Keratinocyte (primary cell): ENCODE measurements around the gene SNTG2. TPM values are rescaled to one million over a fixed set of nuclear protein-coding genes. Genes with fewer than 3 reads are reported as not detected.

ENCODE experiments used
- DNase-seq: peaks from one replicate; pipeline ENCODE4 v3.0.0-alpha.2; 2011; ENCODE audit warnings: low read depth, missing footprints, low spot score
- FAIRE-seq: peaks from 2 replicates; lab custom pipeline; 2011; peaks lifted over from hg19 to GRCh38; lab: Jason Lieb, UNC
- H2AFZ ChIP-seq: 2 replicates; pipeline ENCODE4 v1.6.0; 2012; ENCODE audit warnings: low read length, control low read depth, inconsistent platforms; ENCODE audit not compliant: control insufficient read depth
- H3K27ac ChIP-seq: 2 replicates; pipeline ENCODE4 v1.5.1; 2011; ENCODE audit warnings: low read length; ENCODE audit not compliant: control insufficient read depth, insufficient read depth
- H3K27me3 ChIP-seq: 3 replicates; pipeline ENCODE4 v1.6.0; 2011; ENCODE audit warnings: low read length; ENCODE audit not compliant: control insufficient read depth, insufficient read depth; ENCODE audit errors: extremely low read depth
- H3K36me3 ChIP-seq, 2 experiments: 2 replicates in 1 of 2; 3 replicates in 1 of 2; pipeline ENCODE4 v1.5.1; 2011; ENCODE audit warnings: low read length in 2 of 2, mild to moderate bottlenecking in 1 of 2; ENCODE audit not compliant: control insufficient read depth in 2 of 2, insufficient read depth in 2 of 2; ENCODE audit errors: extremely low read depth in 1 of 2
- H3K4me1 ChIP-seq: 3 replicates; pipeline ENCODE4 v1.5.1; 2011; ENCODE audit warnings: low read length; ENCODE audit not compliant: control insufficient read depth, insufficient read depth; ENCODE audit errors: extremely low read depth
- H3K4me2 ChIP-seq: 3 replicates; pipeline ENCODE4 v1.6.0; 2011; ENCODE audit warnings: low read depth, low read length; ENCODE audit not compliant: control insufficient read depth, insufficient read depth; ENCODE audit errors: extremely low read depth
- H3K4me3 ChIP-seq, 3 experiments: fragments of 200-600 bp in 1 of 3; sonication (generic) in 1 of 3; 2 replicates in 2 of 3; 3 replicates in 1 of 3; pipeline ENCODE4 v1.5.1; 2011 to 2016; ENCODE audit warnings: low read length in 3 of 3, mild to moderate bottlenecking in 3 of 3, control low read depth in 2 of 3, inconsistent platforms in 1 of 3, low read depth in 1 of 3, mixed read lengths in 1 of 3, mixed run types in 1 of 3, moderate library complexity in 1 of 3; ENCODE audit not compliant: control insufficient read depth in 2 of 3, insufficient read depth in 2 of 3; ENCODE audit errors: extremely low read depth in 1 of 3
- H3K79me2 ChIP-seq: 2 replicates; pipeline ENCODE4 v1.6.0; 2012; ENCODE audit warnings: low read length; ENCODE audit not compliant: control insufficient read depth, insufficient read depth
- H3K9ac ChIP-seq: 3 replicates; pipeline ENCODE4 v1.6.0; 2011; ENCODE audit warnings: low read length; ENCODE audit not compliant: control insufficient read depth, insufficient read depth; ENCODE audit errors: extremely low read depth
- H3K9me1 ChIP-seq: 3 replicates; pipeline ENCODE4 v1.6.0; 2011; ENCODE audit warnings: low read length; ENCODE audit not compliant: control insufficient read depth, insufficient read depth; ENCODE audit errors: extremely low read depth
- H3K9me3 ChIP-seq: 2 replicates; pipeline ENCODE4 v1.5.1; 2012; ENCODE audit warnings: low read depth, low read length; ENCODE audit not compliant: control insufficient read depth
- H4K20me1 ChIP-seq: 3 replicates; pipeline ENCODE4 v1.6.0; 2011; ENCODE audit warnings: low read length; ENCODE audit not compliant: control insufficient read depth, insufficient read depth; ENCODE audit errors: extremely low read depth
- EZH2 ChIP-seq: IDR thresholded peaks from one replicate; pipeline ENCODE4 v1.6.1; 2012; ENCODE audit warnings: inconsistent platforms, mild to moderate bottlenecking, low read length, moderate library complexity
- dilution Hi-C: fragments of 300-500 bp; cut with MboI; formaldehyde crosslinking; loops from one replicate; pipeline ENCODE4 v1.7.0; 2020; ENCODE audit warnings: low sequenced_read_pairs; ENCODE audit not compliant: extremely low pct_ligation_motif_present
- polyA plus RNA-seq, 5 experiments: library from polyadenylated mRNA; depleted of rRNA in 3 of 5; stranded (reverse) in 3 of 5; stranded (forward) in 1 of 5; unstranded in 1 of 5; fragments of >200 nt; gene quantifications; 1 replicate in 1 of 5; 2 replicates in 3 of 5; 3 replicates in 1 of 5; pipeline versions ENCODE4 v1.2.1 to v1.2.3, GENCODE V29; 2011 to 2012; ENCODE audit warnings: missing spikeins in 2 of 5, low read depth in 1 of 5, low replicate concordance in 1 of 5
- TF ChIP-seq, protein P1 (sequence below), 3 experiments: IDR thresholded peaks in 1 of 3; conservative IDR thresholded peaks in 1 of 3; optimal IDR thresholded peaks in 1 of 3; 2 replicates in 2 of 3; 3 replicates in 1 of 3; pipeline versions ENCODE3 to v1.5.1; 2011; ENCODE audit warnings: low read length in 3 of 3, mild to moderate bottlenecking in 3 of 3, moderate library complexity in 2 of 3, control low read depth in 1 of 3, inconsistent platforms in 1 of 3; ENCODE audit not compliant: insufficient read depth in 2 of 3; ENCODE audit errors: extremely low read depth in 1 of 3

The SNTG2 gene
- polyA plus RNA-seq, 1 donor (not counting 4 experiments of a cell fraction or from before 2014, with no cell fraction given): not detected

DNA sequence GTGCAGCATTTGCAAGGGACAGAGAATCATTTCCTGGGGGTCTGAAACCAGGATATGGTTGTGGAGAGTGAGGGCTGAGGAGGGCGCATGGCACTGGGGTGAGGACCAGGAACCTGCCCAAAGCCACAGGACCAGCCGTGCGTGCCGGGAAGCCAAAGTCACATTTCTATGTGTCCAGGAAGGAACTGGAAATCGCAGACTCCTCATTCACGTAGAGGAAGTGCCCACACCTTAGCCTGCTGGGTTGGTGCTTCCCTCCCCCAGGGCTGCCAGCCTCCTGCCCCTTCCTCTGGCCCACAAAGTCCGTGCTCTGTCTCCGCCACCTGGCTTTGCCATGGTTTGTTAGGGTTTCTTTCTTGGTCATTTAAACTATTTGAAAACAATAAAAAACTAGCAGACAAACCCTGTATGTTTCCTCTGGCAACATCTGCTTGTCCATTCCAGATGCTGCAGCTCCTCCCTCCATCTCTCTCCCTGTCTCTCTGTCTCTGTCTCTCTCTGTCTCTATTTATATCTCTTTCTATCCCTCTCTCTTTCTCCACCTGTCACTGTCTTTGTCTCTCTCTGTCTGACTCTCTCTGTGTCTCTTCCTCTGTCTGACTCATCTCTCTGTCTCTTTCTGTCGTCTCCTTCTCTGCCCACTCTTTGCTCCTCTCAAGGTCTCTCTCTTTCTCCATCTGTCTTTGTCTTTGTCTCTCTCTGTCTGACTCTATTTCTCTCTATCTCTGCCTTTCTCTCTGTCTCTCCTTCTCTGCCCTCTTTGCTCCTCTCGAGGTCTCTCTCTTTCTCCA lies 299.4 kb downstream of the SNTG2 start:
- Histone ChIP-seq H3K4me3 (no peak overlapping the region), H2AFZ (no peak overlapping the region), H3K27me3 (no peaks in the 10 kb centered on the region), H3K36me3 (no peaks in the 10 kb centered on the region), H4K20me1 (no peaks in the 10 kb centered on the region), H3K4me1 (no peaks in the 10 kb centered on the region), H3K9me1 (no peaks in the 10 kb centered on the region), H3K9ac (no peak overlapping the region), H3K79me2 (no peaks in the 10 kb centered on the region), H3K4me2 (no peak overlapping the region), H3K9me3 (no peaks in the 10 kb centered on the region), H3K27ac (no peak overlapping the region)
- TF ChIP-seq EZH2: no peak
- TF ChIP-seq, protein P1, sequence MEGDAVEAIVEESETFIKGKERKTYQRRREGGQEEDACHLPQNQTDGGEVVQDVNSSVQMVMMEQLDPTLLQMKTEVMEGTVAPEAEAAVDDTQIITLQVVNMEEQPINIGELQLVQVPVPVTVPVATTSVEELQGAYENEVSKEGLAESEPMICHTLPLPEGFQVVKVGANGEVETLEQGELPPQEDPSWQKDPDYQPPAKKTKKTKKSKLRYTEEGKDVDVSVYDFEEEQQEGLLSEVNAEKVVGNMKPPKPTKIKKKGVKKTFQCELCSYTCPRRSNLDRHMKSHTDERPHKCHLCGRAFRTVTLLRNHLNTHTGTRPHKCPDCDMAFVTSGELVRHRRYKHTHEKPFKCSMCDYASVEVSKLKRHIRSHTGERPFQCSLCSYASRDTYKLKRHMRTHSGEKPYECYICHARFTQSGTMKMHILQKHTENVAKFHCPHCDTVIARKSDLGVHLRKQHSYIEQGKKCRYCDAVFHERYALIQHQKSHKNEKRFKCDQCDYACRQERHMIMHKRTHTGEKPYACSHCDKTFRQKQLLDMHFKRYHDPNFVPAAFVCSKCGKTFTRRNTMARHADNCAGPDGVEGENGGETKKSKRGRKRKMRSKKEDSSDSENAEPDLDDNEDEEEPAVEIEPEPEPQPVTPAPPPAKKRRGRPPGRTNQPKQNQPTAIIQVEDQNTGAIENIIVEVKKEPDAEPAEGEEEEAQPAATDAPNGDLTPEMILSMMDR (optimal IDR thresholded peaks at IDR 0.05 in 1 of 3, IDR thresholded peaks at IDR 0.05 in 1 of 3, conservative IDR thresholded peaks at IDR 0.05 in 1 of 3; ENCODE audit: extremely low read depth in 1 of 3, insufficient read depth in 2 of 3, low read length in 3 of 3): no peak
- dilution Hi-C loops: no loop called here
- no peak for DNase-seq
- FAIRE-seq: no peak

DNA sequence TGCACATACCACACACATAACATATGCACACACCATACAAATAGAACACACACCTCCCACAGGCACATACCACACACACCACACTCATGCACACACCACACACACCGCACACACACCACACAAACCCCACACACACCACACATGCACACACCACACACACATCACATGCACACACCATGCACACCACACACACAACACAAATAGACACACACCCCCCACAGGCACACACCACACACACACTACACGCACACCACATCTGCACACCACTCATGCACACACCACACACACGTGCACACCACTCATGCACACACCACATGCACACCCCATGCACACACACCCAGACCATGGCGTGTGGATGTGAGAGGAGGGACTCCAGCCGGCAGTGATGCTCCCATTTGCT lies 300.9 kb downstream of the SNTG2 start:
- no peaks in the 10 kb centered on the region for H3K27me3 ChIP-seq
- TF ChIP-seq, protein P1 (optimal IDR thresholded peaks at IDR 0.05 in 1 of 3, IDR thresholded peaks at IDR 0.05 in 1 of 3, conservative IDR thresholded peaks at IDR 0.05 in 1 of 3; ENCODE audit: extremely low read depth in 1 of 3, insufficient read depth in 2 of 3, low read length in 3 of 3): no peak
- no peak for TF ChIP-seq EZH2
- H3K9me1 ChIP-seq: no peaks in the 10 kb centered on the region
- no peak overlapping the region for H3K27ac ChIP-seq
- H2AFZ ChIP-seq: no peak overlapping the region
- H3K4me3 ChIP-seq: no peak overlapping the region
- dilution Hi-C loops: no loop called here
- no peak for DNase-seq
- H3K79me2 ChIP-seq: no peaks in the 10 kb centered on the region
- H3K9me3 ChIP-seq: no peaks in the 10 kb centered on the region
- no peak overlapping the region for H3K9ac ChIP-seq
- H3K4me1 ChIP-seq: no peaks in the 10 kb centered on the region
- H3K4me2 ChIP-seq: no peak overlapping the region
- H4K20me1 ChIP-seq: no peaks in the 10 kb centered on the region
- H3K36me3 ChIP-seq: no peaks in the 10 kb centered on the region
- no peak for FAIRE-seq
